Activated CD8-positive, alpha-beta memory T cell treated with anti-CD3 and anti-CD28 coated beads, Interleukin-2, amount 50 U/mL, for 24 hours (primary cell): Measurements from ENCODE around the gene CEPT1.
"Not testable (repeated sequence)": the region's sequence is repeated elsewhere in the genome, so short reads cannot be mapped to it uniquely, and the experiment has no call there.

Experiments
- DNase-seq: peaks from one replicate; pipeline ENCODE4 v3.0.0-alpha.2; 2020; ENCODE audit errors: extremely low read depth

CEPT1 gene

DNA sequence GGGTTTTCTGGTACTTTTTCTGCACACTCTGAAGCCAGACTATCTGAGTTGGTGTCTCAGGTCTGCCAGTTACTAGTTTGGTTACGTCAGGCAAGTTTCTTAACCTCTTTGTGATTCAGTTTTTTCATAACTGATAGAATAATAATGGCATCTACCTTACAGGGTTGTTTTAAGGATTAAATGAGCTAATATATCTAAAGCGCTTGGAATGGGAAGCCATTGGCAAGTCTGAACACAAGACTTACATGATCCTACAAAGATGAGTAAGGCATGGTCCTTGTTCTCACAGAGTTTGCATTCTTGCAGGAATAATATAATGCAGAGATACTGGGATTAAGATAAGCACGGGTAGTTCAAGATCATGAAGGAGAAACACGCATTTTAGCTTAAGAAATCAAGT is 69.6 kb downstream of the CEPT1 start:
- no peak for DNase-seq

DNA sequence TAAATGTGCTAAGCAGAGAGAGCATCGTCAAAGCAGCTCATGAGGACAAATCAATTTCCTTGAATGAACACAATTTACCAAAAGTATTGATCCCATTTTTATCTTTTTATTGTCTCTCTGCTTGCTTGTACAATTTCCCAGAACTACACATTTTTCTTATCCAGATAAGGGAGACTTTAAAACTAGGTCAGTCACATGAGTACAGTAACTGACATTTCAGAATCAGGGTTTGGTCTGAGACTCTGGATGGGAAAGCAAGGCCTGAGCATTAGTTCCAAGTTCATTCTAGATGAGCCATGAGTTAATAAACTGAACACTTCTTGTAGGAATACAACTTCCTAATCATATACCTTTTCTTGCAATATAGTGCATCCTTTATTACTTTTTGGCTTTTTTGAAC is 71.9 kb downstream of the CEPT1 start:
- no peak for DNase-seq

DNA sequence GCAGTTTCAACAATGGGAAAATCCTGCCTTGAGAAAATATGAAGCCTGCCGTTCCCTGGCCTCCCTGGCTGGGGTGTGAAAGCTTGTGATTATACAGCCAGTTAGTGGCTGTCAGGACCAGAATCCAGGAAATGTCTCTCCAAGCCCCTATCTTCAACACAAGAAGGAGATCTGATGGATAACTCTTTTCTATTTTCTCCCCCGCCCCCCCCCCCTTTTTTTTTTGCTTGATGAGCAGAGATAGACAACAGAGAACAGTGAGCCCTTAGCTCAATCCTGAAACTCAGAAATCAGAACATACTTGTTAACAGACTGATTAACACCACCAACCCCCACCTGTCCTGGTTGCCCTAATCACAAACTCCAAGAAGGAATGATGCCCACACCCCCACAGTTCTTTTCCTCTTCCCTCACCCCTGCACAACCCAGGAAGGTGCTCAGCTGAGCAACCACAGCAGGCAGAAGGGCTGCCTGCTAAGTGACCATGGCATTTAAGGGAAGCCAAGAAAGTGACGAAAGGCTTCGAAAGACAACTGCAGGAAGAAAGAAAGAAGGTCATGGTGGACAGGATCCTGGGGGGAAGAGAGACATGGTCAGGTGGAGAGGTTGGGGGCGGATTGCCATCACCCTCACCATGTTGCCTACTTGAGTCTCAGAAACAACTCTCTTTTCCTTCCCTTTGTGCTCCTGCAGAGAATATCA is 72.8 kb downstream of the CEPT1 start:
- DNase-seq, result no peak

DNA sequence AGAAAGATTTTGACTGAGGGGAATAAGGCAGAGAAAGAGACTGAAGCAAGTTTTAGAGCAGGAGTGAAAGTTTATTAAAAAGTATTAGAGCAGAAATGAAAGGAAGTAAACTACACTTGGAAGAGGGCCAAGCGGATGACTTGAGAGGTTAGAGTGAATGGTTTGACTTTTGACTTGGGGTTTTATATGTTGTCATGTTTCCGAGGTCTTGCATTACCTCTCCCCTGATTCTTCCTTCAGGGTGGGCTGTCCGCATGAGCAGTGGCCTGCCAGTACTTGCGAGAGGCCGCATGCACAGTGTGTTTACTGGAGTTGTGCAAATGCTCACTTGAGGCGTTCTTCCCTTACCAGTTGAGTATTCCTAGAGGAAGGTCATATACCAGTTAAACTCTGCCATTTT is 73.4 kb downstream of the CEPT1 start:
- DNase-seq, result no peak

DNA sequence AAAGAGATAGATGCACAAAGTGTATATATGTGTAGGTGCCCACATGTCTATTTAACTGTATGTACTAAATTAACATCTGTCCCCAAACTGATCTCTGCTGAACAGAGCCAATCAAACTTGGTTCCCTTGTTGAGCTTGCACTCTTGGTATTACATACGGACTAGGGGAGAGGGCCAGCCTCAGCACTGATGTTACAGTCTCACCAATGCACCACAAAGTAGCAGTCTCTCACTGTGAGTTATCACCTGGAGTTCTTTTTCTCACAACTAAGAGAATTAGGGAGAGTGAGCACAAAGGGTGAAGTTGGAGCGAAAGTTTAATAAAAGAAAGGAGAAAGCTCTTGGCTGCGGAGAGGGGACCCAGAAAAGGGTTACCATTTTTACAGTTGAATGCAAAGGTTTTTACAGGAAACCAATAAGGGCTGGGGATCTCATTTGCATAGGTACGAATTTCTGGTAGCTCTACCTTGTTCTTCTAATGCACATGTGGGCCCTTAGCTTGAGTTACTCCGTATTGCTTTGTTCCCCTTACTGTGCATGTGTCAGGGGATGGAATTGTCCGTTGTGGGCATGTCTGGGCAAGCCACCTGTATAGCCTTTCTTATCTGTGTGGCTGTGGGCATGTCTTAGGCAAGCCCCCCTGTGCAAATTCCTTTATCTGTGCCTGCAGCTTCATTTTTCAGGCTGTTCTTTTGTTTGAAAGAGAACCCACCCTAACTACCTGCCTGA is 74.2 kb downstream of the CEPT1 start:
- DNase-seq, result no peak

DNA sequence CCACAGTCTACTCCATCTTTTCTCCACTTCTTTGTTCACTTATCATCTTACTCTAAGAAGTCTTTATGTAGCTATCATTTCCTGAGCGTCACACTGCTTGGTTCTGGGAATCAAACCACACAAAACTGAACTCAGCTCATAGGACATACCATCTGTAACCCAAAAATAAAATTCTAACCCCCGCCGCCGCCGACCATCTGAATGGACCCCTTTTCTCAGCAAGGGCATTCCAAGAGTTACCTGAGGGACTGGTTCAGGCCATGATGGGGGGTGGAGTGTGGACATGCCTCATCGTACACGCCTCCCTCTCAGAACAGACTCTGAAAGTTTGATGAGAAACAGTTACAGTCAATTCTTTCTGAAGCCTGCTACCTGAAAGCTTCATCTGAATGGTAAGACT is 74.9 kb downstream of the CEPT1 start:
- DNase-seq, result no peak

DNA sequence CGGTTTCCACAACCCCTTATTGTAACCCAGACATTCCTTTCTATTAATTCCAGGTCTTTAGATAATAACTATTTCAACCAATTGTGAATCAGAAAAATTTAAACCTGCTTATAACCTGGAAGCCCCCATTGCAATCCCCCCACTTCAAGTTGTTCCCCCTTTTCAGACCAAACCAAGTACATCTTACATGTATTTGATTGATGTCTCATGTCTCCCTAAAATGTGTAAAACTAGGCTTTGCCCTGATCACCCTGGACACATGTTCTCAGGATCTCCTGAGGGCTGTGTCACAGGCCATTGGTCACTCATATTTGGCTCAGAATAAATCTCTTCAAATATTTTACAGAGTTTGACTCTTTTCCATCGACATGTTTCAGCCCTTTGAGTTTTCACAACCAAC is 75.3 kb downstream of the CEPT1 start:
- DNase-seq, result not testable (repeated sequence)

DNA sequence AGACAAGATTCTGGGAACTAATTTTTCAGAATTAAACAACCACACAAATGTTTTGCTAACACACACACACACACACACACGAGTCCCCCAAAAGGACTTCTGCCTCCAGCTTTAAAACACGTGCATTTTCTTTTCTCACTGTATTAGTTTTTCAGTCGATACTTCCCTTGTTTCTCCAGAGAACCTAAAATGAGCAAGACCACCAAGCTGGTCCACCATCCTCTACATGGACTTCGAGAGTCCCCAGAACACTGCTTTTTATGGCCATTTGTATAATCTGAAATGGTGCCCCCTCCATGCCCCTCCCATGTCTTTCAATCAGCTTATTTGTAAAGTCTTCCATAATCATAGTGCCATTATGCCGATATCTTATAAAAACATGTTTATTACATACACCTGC is 76.7 kb downstream of the CEPT1 start:
- DNase-seq, result no peak

DNA sequence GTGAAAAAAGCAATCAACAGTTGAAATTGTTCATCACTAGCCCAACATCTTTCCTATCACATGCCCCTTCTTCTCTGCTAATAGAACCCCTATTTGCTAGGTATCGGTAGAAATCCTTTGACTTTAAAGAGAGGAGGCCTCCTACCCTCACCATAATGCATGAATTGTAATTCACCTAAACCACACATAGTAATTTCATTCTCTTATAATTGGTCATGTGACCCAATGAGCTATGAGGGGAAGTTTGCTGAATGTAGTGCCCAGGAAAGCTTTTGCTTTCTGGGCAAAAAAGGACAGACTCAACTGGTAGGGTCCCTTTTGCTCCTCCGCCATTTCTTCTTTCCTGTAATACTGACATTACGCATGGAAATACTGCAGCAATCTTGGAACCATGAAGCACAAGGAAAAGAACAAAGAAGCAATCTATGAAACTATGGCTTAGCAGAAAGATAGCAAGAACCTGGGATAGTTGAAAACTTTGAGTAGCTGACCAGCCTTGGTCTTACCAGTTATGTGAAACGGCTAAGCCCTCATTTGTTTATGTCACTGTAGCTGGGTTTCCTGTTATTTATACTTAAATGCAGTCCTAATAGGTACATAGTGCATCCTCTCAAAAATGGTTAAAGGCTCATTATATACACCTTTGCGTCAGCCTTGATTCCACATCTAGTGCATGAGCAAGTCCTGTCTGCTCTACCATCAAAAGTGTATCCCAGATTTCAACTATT is 77.3 kb downstream of the CEPT1 start:
- DNase-seq, result no peak

DNA sequence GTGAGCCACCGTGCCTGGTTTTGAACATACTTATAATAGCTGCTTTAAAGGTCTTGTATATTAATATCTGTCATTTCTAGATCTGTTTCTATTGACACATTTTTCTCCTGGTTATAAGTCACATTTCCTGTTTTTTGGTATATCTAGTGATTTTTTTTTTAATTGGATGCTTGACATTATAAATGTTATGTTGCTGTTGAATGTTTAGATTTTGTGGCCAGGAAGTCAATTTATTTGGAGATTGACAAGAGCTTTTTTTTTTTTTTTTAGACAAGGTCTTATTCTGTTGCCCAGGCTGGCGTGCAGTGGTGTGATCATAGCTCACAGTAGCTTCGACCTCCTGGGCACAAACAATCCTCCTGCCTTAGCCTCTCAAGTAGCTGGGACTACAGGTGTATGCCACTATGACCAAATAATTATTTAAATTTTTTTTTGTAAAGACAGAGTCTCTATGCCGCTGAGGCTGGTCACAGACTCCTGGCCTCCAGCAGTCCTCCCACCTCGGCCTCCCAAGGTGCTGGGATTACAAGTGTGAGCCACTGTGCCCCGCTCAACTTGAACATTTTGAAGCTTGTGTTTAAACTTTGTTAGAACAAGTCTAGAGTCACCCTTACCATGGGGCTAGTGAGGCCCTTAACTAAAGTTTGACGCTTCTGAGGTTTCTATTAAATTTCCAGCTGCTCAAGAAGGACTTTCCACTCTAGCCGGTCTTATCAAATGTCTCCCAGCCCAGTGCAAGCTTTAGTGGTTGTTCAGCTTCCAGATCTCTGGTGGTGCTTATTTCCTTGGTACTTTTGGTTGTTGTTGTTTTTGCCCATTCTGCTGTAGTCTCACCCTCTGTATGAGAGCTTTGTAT is 78.9 kb downstream of the CEPT1 start:
- no peak for DNase-seq

DNA sequence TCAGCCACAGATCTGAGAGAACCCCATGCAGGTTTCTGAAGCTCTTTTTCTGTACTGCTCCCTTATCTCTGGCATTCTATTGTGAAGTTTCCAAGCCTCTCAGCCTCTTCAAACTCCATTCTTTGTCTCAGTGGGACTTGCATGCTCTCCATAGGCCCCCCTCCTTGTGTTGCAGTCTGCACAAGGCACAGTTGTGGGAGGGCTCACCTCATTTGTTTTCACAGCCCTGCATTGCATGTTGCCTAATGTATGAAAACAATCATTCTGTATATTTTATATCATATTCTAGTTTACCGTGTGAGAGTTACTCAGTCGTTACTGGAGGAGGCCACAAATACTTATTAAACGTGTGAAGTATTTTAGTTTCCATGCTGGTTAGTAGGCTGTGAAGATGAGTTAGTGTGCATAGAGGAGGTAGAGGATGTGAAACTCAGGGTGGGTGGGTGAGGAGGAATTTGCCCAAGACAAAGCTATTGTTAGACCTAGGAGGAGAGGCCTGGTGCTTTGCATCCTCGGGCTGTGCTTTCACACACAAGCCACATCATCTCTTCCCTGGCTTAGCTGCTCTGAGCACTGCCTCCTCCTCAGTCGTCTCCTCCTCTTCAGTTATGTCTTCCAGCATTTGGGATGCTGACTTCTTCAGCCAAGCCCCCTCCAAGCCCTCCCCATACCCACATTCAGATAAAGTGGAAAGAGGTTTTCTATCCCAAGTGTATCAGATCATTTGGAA is 79.7 kb downstream of the CEPT1 start:
- no peak for DNase-seq

DNA sequence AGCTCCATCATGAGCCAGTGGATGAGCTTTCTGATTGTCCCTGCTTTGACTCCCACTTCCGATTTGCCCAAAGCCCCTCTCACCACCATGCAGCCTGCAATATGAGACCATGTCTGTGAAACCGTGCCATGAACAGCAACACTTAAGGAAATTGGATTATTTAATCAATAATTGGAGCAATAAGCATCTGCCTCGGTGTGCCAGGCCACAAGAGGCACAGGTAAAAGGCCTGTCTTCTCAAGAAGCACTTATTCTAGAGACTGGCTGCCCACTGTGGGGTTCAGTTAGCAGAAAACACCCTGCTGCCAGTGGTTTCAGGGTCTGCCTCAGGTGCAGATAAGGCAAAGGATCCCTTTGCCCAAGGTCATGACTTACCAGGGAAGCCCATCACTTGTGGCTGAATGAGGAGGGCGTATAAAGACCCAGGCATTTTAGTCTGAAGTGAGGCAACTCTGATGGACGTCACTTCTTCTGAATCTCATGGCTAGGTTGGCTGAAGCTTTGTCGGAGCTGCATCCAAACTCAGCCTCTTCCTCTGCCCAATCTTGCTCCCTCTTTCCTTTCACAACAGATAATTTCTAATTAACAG is 80.4 kb downstream of the CEPT1 start:
- no peak for DNase-seq

DNA sequence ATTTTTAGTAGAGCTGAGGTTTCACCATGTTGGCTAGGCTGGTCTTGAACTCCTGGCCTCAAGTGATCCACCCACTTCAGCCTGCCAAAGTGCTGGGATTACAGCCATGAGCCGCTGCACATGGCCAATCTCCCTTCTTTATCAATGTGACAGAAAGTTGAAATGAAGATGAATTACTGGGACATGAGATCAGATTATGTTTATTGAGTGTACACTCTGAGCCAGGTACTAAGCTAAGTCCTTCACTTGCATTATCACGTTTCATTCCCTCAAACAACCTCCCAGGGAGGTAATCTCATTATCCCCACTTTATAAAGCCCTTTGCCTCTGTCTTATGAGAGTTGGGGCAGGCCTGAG is 81.2 kb downstream of the CEPT1 start:
- DNase-seq, result no peak

DNA sequence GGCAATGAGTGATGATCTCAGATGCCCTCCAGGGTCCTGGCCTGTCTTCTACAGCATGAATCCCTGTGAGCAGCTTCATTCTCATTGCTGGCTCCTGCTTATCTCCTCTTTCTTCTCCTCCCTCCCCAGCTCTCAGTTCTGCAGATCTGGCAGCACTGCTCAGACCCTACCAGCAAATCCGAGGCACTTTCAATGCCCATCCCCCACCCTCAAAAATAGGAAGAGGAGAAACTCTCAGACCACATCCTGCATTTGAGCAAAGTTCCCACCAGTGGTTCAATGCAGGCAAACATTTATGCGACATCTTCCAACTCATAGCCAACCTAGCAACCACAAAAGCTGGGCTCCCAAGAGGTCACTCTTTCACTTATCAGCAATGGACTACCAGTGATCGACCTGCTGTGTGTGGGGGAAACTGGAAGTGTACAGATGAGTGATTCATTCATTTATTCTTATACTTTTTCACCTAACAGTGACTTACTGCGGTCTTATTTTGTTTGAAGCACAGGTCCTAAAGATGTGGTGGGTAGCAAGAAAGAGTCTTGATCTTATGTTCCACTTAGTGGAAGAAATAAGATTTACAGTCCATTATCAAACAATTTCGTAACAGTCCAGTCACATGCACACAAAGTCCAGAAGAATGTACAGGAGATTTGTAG is 81.7 kb downstream of the CEPT1 start:
- DNase-seq, result no peak

DNA sequence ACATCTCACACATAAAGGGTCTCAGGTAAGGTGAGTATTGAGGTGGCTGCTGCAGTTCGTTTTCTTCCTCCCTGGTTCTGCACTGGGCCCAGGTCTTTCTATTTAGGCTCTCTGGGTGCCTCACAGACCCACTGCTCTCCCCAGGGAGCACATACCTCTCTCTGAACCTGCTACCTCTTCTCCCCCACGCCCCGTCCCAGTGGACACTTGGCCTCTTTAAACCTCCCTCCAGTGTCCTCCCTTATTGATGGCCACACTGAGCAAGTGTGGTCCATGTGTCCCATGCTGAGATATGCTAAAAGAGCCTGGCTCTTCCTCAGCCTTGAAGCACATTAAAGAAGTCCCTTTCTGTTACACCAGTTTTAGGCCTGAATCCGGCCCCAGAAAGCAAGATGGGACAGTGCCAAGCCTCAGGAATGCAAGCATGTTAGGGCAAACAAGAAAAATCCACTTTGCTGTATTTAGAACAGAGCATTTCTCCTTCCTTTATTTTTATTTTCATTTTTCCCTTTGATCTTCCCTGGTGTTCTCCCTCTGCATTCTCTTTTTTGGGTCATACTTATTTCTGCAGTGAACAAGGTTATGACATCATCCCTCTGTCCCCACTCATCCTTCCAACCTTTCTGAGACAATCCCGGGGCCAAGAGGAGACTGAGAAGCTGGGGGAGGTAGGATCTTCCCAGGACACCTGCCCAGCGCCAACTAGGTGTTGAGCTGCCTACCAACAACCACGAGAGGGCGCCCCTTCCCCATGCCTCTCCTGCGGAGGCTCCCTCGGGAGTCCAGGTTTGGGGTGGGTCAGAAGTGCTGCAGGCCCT is 82.5 kb downstream of the CEPT1 start:
- DNase-seq, result no peak

DNA sequence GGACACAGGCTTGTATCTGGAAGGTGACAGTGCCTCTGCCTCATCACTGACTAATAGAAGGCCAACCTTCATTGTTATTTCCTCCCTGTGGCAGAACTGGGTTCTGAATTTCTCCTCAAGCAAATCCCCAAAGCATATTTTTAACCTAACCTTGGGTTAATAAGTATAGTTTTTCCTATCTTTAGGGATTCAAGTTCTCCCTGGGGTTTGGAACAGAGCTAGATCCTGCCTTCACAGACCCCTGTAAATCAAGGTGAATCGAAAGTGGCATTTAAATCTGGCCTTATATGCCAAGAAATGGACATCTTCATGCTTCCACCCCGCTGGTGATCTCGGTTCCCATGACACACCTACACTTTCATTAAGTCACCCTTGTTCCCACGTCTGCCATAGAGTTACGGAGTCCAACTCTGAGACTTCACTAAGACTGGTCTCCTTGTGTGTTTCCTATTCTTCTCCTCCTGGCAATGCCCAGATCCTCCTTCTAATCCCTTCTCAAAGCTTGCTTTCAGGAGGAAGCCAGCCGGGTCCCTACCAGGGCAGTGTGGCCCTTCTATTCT is 83.2 kb downstream of the CEPT1 start:
- DNase-seq, result no peak

DNA sequence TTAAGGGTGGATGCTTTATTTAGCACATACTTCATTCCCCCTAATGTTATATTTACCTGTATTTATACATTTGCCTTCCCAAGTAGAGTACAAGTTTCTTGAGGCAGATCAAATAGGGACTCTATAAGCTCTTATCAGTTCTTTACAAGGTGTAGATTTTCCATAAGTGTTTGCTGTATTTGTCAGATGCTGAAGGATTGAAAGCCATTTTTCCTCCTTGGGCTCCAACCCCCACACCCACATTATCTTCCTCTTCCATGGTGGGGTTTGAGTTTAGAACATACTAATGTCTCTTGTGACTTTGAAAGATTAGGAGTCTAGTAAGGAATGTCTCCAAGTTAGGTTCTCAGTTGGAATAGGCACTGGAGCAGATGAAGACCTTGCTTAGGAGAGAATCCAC is 85.1 kb downstream of the CEPT1 start:
- no peak for DNase-seq

DNA sequence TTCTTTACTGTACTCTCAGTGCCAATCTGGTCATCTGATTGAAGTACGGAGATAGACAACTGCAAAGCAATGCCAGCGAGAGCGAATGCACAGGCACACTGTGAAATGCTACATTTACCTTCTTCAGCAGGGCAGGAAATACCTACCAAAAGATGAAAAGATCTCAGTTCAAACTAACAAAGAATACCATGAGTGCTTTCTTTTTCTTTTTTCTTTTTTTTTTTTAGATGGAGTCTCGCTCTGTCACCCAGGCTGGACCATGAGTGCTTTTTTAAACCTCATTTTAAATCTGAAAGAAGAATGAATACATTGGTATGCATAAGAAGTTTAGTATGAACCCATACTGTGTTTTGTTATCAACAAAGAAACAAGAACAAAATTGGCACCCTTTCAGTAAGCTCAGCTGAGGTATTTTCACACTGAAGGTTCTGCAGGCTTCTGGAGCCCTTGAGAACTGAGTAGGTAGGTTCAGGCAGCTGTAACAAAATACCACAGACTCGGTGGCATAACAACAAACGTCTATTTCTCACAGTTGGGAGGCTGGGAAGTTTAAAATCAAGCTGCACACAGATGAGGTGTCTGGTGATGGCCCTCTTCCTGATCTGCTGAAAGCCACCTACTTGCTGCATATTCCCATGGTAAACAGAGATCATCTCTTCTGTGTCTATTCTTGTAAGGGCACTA is 85.8 kb downstream of the CEPT1 start:
- DNase-seq, result no peak

DNA sequence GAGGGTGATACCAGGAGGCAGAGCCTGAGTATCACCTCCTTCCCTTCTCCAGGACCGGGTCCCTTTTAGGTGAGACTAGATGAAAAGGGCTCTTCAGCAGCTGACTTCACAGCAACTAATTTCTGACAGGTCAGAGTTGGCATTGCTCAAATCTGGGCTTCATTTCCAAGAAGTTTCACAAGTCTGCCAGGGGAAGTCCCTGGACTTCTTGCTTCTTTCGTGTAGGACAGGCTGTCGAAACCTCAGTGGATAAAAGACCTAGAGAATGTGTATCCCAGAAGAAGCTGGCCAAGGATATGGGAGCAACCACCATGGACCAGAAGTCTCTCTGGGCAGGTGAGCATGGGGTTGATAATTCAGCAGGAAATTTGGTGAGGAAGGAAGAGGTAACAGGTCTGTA is 87.4 kb downstream of the CEPT1 start, which contains the start of gene CHI3L2:
TSS of gene CHI3L2 (plus strand) at position 280 of the 400 bp plus-strand sequence. CDS start at position 297, 17 bp downstream.
- no peak for DNase-seq
